Lung (tissue), 12 donors: ENCODE measurements around the gene TTI1. TPM values are rescaled to one million over a fixed set of nuclear protein-coding genes. Genes with fewer than 3 reads are reported as not detected.
A peak's percentile ranks its signal among the peaks of the same experiment; 100 is the strongest.

Experiments used
- ATAC-seq: fragments of 200-7000 bp; cut with Tn5 transposase; one replicate; pipeline ENCODE4 v1.9.1; 2020; ENCODE audit warnings: moderate number of reproducible peaks; ENCODE audit not compliant: insufficient read depth, low FRiP score
- DNase-seq, 3 donors: peaks; one replicate each; pipeline ENCODE4 v3.0.0-alpha.2; 2013 to 2017
- H3K27ac ChIP-seq, 2 donors: one replicate each; pipeline ENCODE4 v1.5.1; 2013; ENCODE audit warnings: mild to moderate bottlenecking in 2 of 2, moderate library complexity in 2 of 2, control low read depth in 1 of 2, inconsistent platforms in 1 of 2, low read depth in 1 of 2, low read length in 1 of 2
- H3K27me3 ChIP-seq, 3 donors: one replicate each; pipeline ENCODE4 v1.5.1; 2013; ENCODE audit warnings: low read length in 2 of 3; ENCODE audit not compliant: control insufficient read depth in 3 of 3, insufficient read depth in 3 of 3
- H3K36me3 ChIP-seq, 4 donors: one replicate each; pipeline ENCODE4 v1.5.1; 2013; ENCODE audit warnings: low read length in 4 of 4, mild to moderate bottlenecking in 1 of 4, moderate library complexity in 1 of 4; ENCODE audit not compliant: control insufficient read depth in 4 of 4, insufficient read depth in 4 of 4
- H3K4me1 ChIP-seq, 5 donors: one replicate each; pipeline ENCODE4 v1.5.1; 2013; ENCODE audit warnings: low read length in 5 of 5, mild to moderate bottlenecking in 2 of 5, moderate library complexity in 1 of 5; ENCODE audit not compliant: control insufficient read depth in 5 of 5, insufficient read depth in 5 of 5
- H3K4me3 ChIP-seq: one replicate; pipeline ENCODE4 v1.5.1; 2013; ENCODE audit warnings: mild to moderate bottlenecking, control low read depth, moderate library complexity
- H3K9ac ChIP-seq, 2 donors: one replicate each; pipeline ENCODE4 v1.5.1; 2013; ENCODE audit warnings: low read length in 2 of 2, control low read depth in 1 of 2; ENCODE audit not compliant: insufficient read depth in 1 of 2
- H3K9me3 ChIP-seq, 4 donors: one replicate each; pipeline ENCODE4 v1.5.1; 2013; ENCODE audit warnings: low read length in 3 of 4, mild to moderate bottlenecking in 1 of 4, moderate library complexity in 1 of 4; ENCODE audit not compliant: control insufficient read depth in 4 of 4, insufficient read depth in 3 of 4
- WGBS, 2 donors: extraction: QIAGEN DNeasy Blood & Tissue Kit; methylation state at CpG; one replicate each; pipeline ENCODE4 v1.1.7; 2013; 5-methylcytosine and 5-hydroxymethylcytosine counted together
- polyA plus RNA-seq, 2 donors: library from polyadenylated mRNA; stranded (reverse); fragments of 200-250 nt; gene quantifications; one replicate each; pipeline ENCODE4 v1.2.1, GENCODE V29; 2013
- total RNA-seq, 2 donors: library from RNA; depleted of rRNA in 1 of 2; stranded (reverse); fragments of >200 nt in 1 of 2; gene quantifications; one replicate each; pipeline ENCODE4 v1.2.1, GENCODE V29; 2014 to 2021
- TF ChIP-seq, protein P1 (sequence below): IDR thresholded peaks from 2 replicates; pipeline ENCODE4 v1.5.1; 2012; ENCODE audit warnings: mild to moderate bottlenecking; ENCODE audit errors: control extremely low read depth, extremely low read depth
- donor health status: control.
- donor health status: control.
- donor health status: Bipolar disorder and iron deficiency.
- donor health status: healthy.
- donor health status: DM: yes; HTN: yes; CAD: no.

TTI1 gene
- total and polyA plus RNA-seq, 4 donors, result 6.7 to 33.8 (median 15.5) TPM

DNA sequence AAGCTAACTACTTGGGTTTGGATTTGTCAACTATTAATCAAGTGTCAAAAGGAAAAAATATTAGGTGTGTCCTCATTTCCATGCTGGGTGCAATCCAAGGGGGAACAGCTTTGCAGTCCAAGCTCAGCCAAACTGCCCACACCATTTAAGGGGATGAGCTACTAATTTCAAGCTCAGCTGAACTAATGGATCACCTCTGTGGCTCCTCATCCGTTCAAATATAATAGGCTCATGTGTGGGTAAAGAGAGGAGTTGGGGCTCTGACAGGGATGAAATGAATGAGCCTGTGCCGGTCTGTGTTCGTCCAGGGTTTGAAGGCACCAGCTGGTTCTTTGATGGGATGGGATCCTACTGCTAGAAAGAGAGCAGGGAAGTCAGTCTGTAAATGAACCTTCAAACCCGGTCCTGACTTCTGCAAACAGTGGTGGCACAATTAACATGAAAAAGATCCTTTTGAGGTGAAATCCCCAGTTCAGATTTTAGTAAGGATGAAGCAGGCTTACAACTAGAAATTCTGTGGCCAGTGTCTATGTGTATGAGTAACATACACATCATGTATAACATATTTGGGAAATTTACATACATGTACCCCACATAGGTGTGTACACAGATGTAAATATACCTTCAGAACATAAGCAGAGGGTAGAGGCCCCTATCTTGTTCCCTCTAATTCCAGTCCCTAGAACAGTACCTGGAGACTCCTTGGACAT is 41.9 kb downstream of the TTI1 start:
- H3K27me3 ChIP-seq, result no peaks in the 10 kb centered on the region
- DNase-seq (peak in 1 of 3 donors; percentile 73), ATAC-seq (no peak)
- TF ChIP-seq, protein P1, sequence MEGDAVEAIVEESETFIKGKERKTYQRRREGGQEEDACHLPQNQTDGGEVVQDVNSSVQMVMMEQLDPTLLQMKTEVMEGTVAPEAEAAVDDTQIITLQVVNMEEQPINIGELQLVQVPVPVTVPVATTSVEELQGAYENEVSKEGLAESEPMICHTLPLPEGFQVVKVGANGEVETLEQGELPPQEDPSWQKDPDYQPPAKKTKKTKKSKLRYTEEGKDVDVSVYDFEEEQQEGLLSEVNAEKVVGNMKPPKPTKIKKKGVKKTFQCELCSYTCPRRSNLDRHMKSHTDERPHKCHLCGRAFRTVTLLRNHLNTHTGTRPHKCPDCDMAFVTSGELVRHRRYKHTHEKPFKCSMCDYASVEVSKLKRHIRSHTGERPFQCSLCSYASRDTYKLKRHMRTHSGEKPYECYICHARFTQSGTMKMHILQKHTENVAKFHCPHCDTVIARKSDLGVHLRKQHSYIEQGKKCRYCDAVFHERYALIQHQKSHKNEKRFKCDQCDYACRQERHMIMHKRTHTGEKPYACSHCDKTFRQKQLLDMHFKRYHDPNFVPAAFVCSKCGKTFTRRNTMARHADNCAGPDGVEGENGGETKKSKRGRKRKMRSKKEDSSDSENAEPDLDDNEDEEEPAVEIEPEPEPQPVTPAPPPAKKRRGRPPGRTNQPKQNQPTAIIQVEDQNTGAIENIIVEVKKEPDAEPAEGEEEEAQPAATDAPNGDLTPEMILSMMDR, result no peak
- no peak overlapping the region for H3K9ac ChIP-seq
- 65 to 77% methylated on average over 4 of the region's 4 CpGs for WGBS, 2 donors
- no peaks in the 10 kb centered on the region for H3K9me3 ChIP-seq
- H3K27ac ChIP-seq, result peak overlapping the region; percentile 58 to 89
- H3K4me3 ChIP-seq, result no peak overlapping the region
- H3K36me3 ChIP-seq, result peaks cover 7 to 21% (median 12%) of the 10 kb centered on the region in 4 donors
- H3K4me1 ChIP-seq, result peaks cover 16 to 66% (median 56%) of the 10 kb centered on the region in 5 donors

DNA sequence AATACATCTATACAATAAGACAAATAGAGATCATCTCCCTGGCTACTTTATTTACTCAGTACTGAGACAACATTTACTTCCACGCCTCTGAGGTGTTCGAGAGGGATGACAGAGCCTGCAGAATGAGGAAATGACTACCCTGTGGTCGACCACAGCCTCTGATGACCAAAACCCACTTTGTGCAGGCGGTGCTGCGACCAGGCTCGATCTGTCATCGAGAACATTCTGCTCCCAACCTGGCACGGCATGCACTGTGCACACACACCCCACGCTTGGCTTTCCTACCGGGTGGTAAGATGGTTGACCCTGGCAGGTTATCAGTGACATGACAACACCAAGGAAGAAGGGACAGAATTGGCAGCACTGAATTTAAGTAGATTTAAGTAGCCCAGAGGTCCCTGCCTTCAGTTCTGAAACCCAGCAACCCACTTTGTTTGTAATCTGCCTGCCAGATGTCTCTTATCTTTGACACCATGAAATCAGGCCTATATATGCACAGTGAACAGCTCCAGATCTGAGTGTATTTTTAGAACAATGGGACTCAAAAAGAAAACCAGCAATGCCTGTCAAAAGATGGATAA is 42.6 kb downstream of the TTI1 start:
- Histone ChIP-seq H3K27ac (peak overlapping the region; percentile 12 to 89), H3K9me3 (no peaks in the 10 kb centered on the region), H3K27me3 (no peaks in the 10 kb centered on the region), H3K9ac (no peak overlapping the region), H3K36me3 (peaks cover 4 to 17% (median 9%) of the 10 kb centered on the region in 4 donors), H3K4me1 (peaks cover 16 to 72% (median 57%) of the 10 kb centered on the region in 5 donors), H3K4me3 (no peak overlapping the region)
- 9 to 20% methylated on average over 10 of the region's 10 CpGs for WGBS, 2 donors
- ATAC-seq, result peak; percentile 47
- TF ChIP-seq, protein P1, result no peak
- DNase-seq, result peak; percentile 83 to 99 (median 98)

DNA sequence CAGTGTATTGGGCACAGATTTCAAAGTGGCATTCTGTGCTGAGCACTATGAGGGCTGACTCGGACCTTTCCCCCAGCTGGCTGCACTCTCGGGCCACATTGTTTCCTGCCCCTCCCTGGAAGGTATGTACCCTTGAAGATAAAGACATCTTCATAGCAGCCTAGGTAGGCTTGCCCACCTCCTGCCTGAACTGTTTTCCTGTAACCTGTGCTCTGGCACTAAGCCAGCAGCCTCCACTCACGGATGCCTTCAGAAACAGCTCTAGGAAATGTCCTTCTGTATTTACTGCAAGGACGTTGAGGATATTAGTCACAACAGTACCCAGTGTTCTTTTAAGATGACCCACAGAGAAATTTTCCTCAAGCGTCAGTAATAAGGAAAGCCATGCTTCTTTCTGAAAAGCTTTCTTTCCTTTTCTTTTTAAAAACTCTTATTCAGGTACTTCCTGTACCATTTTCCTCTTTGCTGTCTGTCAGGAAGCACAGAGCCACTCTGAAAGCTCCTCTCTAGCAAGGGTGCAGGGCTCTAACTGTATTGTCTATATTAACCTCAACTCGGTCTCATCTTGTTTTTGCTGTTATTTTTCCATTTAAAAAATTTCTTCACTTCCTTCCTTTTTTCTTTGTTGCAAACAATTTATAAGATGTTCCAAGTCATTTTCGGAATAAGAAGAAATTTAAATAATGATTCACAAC is 43.5 kb downstream of the TTI1 start:
- no peaks in the 10 kb centered on the region for H3K9me3 ChIP-seq
- DNase-seq (no peak), ATAC-seq (no peak)
- H3K9ac ChIP-seq, result no peak overlapping the region
- peaks cover 16 to 72% (median 57%) of the 10 kb centered on the region in 5 donors for H3K4me1 ChIP-seq
- TF ChIP-seq, protein P1, result no peak
- H3K27me3 ChIP-seq, result no peaks in the 10 kb centered on the region
- no peak overlapping the region for H3K4me3 ChIP-seq
- peak overlapping the region; percentile 56 to 89 for H3K27ac ChIP-seq
- peaks cover 0 to 10% (median 4%) of the 10 kb centered on the region in 4 donors for H3K36me3 ChIP-seq
- WGBS, 2 donors, result 43 to 53% methylated on average over 7 of the region's 7 CpGs
